Measurements from ENCODE around the gene KRT82. TPM values are rescaled to one million over a fixed set of nuclear protein-coding genes. Genes with fewer than 3 reads are reported as not detected.
"Not testable (repeated sequence)": the region's sequence is repeated elsewhere in the genome, so short reads cannot be mapped to it uniquely, and the experiment has no call there.

Gene KRT82
- total RNA-seq = not detected in 2 replicates

GRCh38 chr12:52405922-52406385, at the start of gene KRT82:
Gene KRT82 (minus strand): TSS chr12:52406335. CDS start chr12:52406277, 58 bp downstream.
- POLR2A ChIA-PET = no interaction called here
- no peak within 1 kb of the TSS for H3K27ac Mint-ChIP-seq
- ATAC-seq (ENCODE audit: low read depth) (no peak), DNase-seq (no peak)
- peaks cover 7% of the 10 kb centered on the region for H3K27me3 Mint-ChIP-seq
- H3K9me3 Mint-ChIP-seq = no peaks in the 10 kb centered on the region
- no peaks in the 10 kb centered on the region for H3K36me3 Mint-ChIP-seq (ENCODE audit: low read depth)
- CTCF ChIA-PET = no interaction called here
- no peaks in the 10 kb centered on the region for H3K4me1 Mint-ChIP-seq
- intact Hi-C loops (cut with micrococcal nuclease) = no loop called here
- TF ChIP-seq CTCF (IDR thresholded peaks at IDR 0.05) = no peak
- no peak within 1 kb of the TSS for H3K4me3 Mint-ChIP-seq

GRCh38 chr12:52455821-52456220, 49.7 kb upstream of the KRT82 start:
- DNase-seq (no peak), ATAC-seq (ENCODE audit: low read depth) (no peak)
- POLR2A ChIA-PET = no interaction called here
- Mint-ChIP-seq H3K27me3 (peaks cover 14% of the 10 kb centered on the region), H3K27ac (no peak overlapping the region), H3K4me1 (no peaks in the 10 kb centered on the region), H3K9me3 (no peaks in the 10 kb centered on the region), H3K4me3 (no peak overlapping the region), H3K36me3 (ENCODE audit: low read depth) (no peaks in the 10 kb centered on the region)
- intact Hi-C loops (cut with micrococcal nuclease) = no loop called here
- CTCF ChIA-PET = no interaction called here
- TF ChIP-seq CTCF (IDR thresholded peaks at IDR 0.05) = no peak

- no peak for DNase-seq
Measured at GRCh38 chr12:52454411-52455201, 48.5 kb upstream of the KRT82 start.

GRCh38 chr12:52452101-52452500, 46.0 kb upstream of the KRT82 start, which contains the start of gene KRT6B:
Gene KRT6B (minus strand): TSS chr12:52452146. CDS start chr12:52452078, 68 bp downstream.
- Mint-ChIP-seq H3K9me3 (no peaks in the 10 kb centered on the region), H3K4me1 (no peaks in the 10 kb centered on the region), H3K36me3 (ENCODE audit: low read depth) (no peaks in the 10 kb centered on the region), H3K27ac (no peak within 1 kb of the TSS), H3K27me3 (peaks cover 6% of the 10 kb centered on the region), H3K4me3 (no peak within 1 kb of the TSS)
- DNase-seq (no peak), ATAC-seq (ENCODE audit: low read depth) (no peak)
- no peak for TF ChIP-seq CTCF (IDR thresholded peaks at IDR 0.05)
- intact Hi-C loops (cut with micrococcal nuclease) = no loop called here
- ChIA-PET CTCF (no interaction called here), POLR2A (no interaction called here)

More at GRCh38 chr12:52454411-52455201, 48.5 kb upstream of the KRT82 start:
- TF ChIP-seq CTCF (IDR thresholded peaks at IDR 0.05) = no peak
- no peak for ATAC-seq (ENCODE audit: low read depth)
- intact Hi-C loops (cut with micrococcal nuclease) = no loop called here
- Mint-ChIP-seq H3K9me3 (no peaks in the 10 kb centered on the region), H3K4me3 (no peak overlapping the region), H3K36me3 (ENCODE audit: low read depth) (no peaks in the 10 kb centered on the region), H3K27me3 (peaks cover 13% of the 10 kb centered on the region), H3K27ac (no peak overlapping the region), H3K4me1 (no peaks in the 10 kb centered on the region)
- CTCF ChIA-PET = no interaction called here
- POLR2A ChIA-PET = no interaction called here

- Mint-ChIP-seq H3K36me3 (ENCODE audit: low read depth) (no peaks in the 10 kb centered on the region), H3K27ac (no peak overlapping the region), H3K9me3 (no peaks in the 10 kb centered on the region), H3K4me3 (no peak overlapping the region), H3K27me3 (peaks cover 19% of the 10 kb centered on the region), H3K4me1 (no peaks in the 10 kb centered on the region)
- DNase-seq (no peak), ATAC-seq (ENCODE audit: low read depth) (no peak)
- TF ChIP-seq CTCF (IDR thresholded peaks at IDR 0.05) = no peak
- ChIA-PET CTCF (no interaction called here), POLR2A (no interaction called here)
- intact Hi-C loops (cut with micrococcal nuclease) = no loop called here
Measured at GRCh38 chr12:52448228-52448627, 42.1 kb upstream of the KRT82 start.

GRCh38 chr12:52447196-52447595, 41.1 kb upstream of the KRT82 start:
- H3K27me3 Mint-ChIP-seq = peaks cover 25% of the 10 kb centered on the region
- ATAC-seq (ENCODE audit: low read depth) = not testable (repeated sequence)

More at GRCh38 chr12:52447196-52447595, 41.1 kb upstream of the KRT82 start:
- CTCF ChIA-PET; DNase-seq; POLR2A ChIA-PET; intact Hi-C loops (cut with micrococcal nuclease); H3K36me3 Mint-ChIP-seq (ENCODE audit: low read depth); H3K9me3 Mint-ChIP-seq; H3K4me1 Mint-ChIP-seq; H3K27ac Mint-ChIP-seq; H3K4me3 Mint-ChIP-seq: not testable (repeated sequence)
